ENCODE measurements around the gene KERA. TPM values are rescaled to one million over a fixed set of nuclear protein-coding genes. Genes with fewer than 3 reads are reported as not detected.

KERA gene
- total and polyA plus RNA-seq, 9 of the 15 experiments (the other 6 are each of a cell fraction or from before 2014, with no cell fraction given), result not detected

DNA sequence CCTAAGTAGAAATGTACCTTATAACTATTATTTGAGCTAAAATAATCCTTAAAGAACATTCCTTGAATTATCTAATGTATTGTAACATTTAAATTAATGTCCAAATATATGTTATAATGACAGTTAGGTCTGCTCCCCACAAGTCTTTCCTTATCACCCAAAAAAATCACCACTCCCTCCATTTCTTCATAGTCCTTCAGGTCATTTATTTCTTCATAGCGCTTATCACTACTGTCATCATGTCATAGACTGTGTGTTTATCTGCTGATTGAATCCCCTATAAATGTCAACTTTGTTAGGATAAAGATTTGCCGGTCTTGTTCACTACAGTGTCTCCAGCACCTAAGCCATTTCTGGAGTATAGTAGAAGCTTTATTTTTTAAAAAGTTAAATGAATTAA lies 41.5 kb upstream of the KERA start:
- ChIA-PET CTCF (ENCODE audit: low intra/inter-chr PET ratio) (no interaction called here), POLR2A (no interaction called here)
- intact Hi-C loops (cut with micrococcal nuclease) (no loop called here), in situ Hi-C loops (cut with MboI) (no loop called here)
- no TSS peak for BruUV-seq (replicated peaks)
- Histone ChIP-seq H4K20me1 (replicated peaks; ENCODE audit: control insufficient read depth, insufficient read depth, low read length) (no peaks in the 10 kb centered on the region), H3K27ac (ENCODE audit: extremely low read depth, low read depth, low read length) (no peak overlapping the region), H3K27me3 (ENCODE audit: control insufficient read depth in 2 of 2, insufficient read depth in 2 of 2, low read length in 2 of 2) (no peaks in the 10 kb centered on the region), H3K4me3 (no peak overlapping the region), H3K9me1 (ENCODE audit: control insufficient read depth, insufficient read depth, low read length) (no peaks in the 10 kb centered on the region), H3K9ac (ENCODE audit: insufficient read depth in 1 of 2, low read depth in 2 of 2, low read length in 2 of 2) (no peak overlapping the region), H3K9me3 (replicated peaks; ENCODE audit: control insufficient read depth, insufficient read depth, low read depth, low read length) (no peaks in the 10 kb centered on the region), H3K36me3 (ENCODE audit: control insufficient read depth, insufficient read depth, low read length) (no peaks in the 10 kb centered on the region), H3K4me1 (replicated peaks in 1 of 2; ENCODE audit: control insufficient read depth in 2 of 2, insufficient read depth in 2 of 2, low read length in 2 of 2) (no peaks in the 10 kb centered on the region), H3K79me2 (ENCODE audit: control insufficient read depth, insufficient read depth, low read length) (no peaks in the 10 kb centered on the region), H3K4me2 (ENCODE audit: insufficient read depth, low read length) (no peak overlapping the region), H2AFZ (ENCODE audit: low read depth, low read length) (no peak overlapping the region)
- 0% methylated on average over 2 of the region's 2 CpGs for WGBS (ENCODE audit: insufficient coverage, low coverage, missing lambda C conversion rate)
- no peak for ATAC-seq
- no peak for TF ChIP-seq NCOA6 (IDR thresholded peaks at IDR 0.05)
- no peak for TF ChIP-seq DPF2 (IDR thresholded peaks at IDR 0.05)
- TF ChIP-seq HSF4 (CRISPR knock-in tag; IDR thresholded peaks at IDR 0.05; ENCODE audit: borderline replicate concordance), result no peak
- no peak for TF ChIP-seq DMBX1 (CRISPR knock-in tag; IDR thresholded peaks at IDR 0.05; ENCODE audit: borderline replicate concordance)
- TF ChIP-seq HDAC1 (IDR thresholded peaks at IDR 0.05), result no peak
- DNase-seq (ENCODE audit: extremely low read depth in 1 of 4, low spot score in 3 of 4), result no peak
- FAIRE-seq, result no peak

DNA sequence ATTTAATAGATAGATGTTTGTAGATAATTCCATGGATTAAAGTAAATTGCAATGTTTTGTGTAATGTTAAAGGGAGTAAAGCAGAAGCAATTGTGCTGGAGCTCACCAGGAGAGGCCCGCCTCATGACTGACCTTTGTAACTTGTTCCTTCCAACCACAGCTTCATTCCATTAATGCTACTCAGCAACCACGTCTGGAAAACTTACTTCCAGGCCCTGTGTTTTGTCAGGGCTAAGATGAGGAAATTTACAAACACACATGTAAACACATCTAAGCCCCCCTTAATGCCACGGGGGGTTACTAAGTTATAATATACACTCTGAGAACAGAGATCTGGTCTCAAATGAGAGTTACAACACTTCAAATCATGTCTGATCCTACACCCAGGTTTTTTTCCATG lies 41.1 kb upstream of the KERA start:
- intact Hi-C loops (cut with micrococcal nuclease) (no loop called here), in situ Hi-C loops (cut with MboI) (no loop called here)
- FAIRE-seq (no peak), DNase-seq (ENCODE audit: extremely low read depth in 1 of 4, low spot score in 3 of 4) (no peak), ATAC-seq (no peak)
- Histone ChIP-seq H4K20me1 (replicated peaks; ENCODE audit: control insufficient read depth, insufficient read depth, low read length) (no peaks in the 10 kb centered on the region), H3K4me2 (ENCODE audit: insufficient read depth, low read length) (no peak overlapping the region), H3K27me3 (ENCODE audit: control insufficient read depth in 2 of 2, insufficient read depth in 2 of 2, low read length in 2 of 2) (no peaks in the 10 kb centered on the region), H2AFZ (ENCODE audit: low read depth, low read length) (no peak overlapping the region), H3K27ac (ENCODE audit: extremely low read depth, low read depth, low read length) (no peak overlapping the region), H3K4me3 (no peak overlapping the region), H3K9me3 (replicated peaks; ENCODE audit: control insufficient read depth, insufficient read depth, low read depth, low read length) (no peaks in the 10 kb centered on the region), H3K36me3 (ENCODE audit: control insufficient read depth, insufficient read depth, low read length) (no peaks in the 10 kb centered on the region), H3K79me2 (ENCODE audit: control insufficient read depth, insufficient read depth, low read length) (no peaks in the 10 kb centered on the region), H3K9me1 (ENCODE audit: control insufficient read depth, insufficient read depth, low read length) (no peaks in the 10 kb centered on the region), H3K4me1 (replicated peaks in 1 of 2; ENCODE audit: control insufficient read depth in 2 of 2, insufficient read depth in 2 of 2, low read length in 2 of 2) (no peaks in the 10 kb centered on the region), H3K9ac (ENCODE audit: insufficient read depth in 1 of 2, low read depth in 2 of 2, low read length in 2 of 2) (no peak overlapping the region)
- BruUV-seq (replicated peaks), result no TSS peak
- TF ChIP-seq MAFF (IDR thresholded peaks at IDR 0.05; ENCODE audit: low read length), result no peak
- TF ChIP-seq RBM15 (IDR thresholded peaks at IDR 0.05; ENCODE audit: insufficient read depth, low read length), result no peak
- TF ChIP-seq, protein P1, sequence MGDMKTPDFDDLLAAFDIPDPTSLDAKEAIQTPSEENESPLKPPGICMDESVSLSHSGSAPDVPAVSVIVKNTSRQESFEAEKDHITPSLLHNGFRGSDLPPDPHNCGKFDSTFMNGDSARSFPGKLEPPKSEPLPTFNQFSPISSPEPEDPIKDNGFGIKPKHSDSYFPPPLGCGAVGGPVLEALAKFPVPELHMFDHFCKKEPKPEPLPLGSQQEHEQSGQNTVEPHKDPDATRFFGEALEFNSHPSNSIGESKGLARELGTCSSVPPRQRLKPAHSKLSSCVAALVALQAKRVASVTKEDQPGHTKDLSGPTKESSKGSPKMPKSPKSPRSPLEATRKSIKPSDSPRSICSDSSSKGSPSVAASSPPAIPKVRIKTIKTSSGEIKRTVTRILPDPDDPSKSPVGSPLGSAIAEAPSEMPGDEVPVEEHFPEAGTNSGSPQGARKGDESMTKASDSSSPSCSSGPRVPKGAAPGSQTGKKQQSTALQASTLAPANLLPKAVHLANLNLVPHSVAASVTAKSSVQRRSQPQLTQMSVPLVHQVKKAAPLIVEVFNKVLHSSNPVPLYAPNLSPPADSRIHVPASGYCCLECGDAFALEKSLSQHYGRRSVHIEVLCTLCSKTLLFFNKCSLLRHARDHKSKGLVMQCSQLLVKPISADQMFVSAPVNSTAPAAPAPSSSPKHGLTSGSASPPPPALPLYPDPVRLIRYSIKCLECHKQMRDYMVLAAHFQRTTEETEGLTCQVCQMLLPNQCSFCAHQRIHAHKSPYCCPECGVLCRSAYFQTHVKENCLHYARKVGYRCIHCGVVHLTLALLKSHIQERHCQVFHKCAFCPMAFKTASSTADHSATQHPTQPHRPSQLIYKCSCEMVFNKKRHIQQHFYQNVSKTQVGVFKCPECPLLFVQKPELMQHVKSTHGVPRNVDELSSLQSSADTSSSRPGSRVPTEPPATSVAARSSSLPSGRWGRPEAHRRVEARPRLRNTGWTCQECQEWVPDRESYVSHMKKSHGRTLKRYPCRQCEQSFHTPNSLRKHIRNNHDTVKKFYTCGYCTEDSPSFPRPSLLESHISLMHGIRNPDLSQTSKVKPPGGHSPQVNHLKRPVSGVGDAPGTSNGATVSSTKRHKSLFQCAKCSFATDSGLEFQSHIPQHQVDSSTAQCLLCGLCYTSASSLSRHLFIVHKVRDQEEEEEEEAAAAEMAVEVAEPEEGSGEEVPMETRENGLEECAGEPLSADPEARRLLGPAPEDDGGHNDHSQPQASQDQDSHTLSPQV (IDR thresholded peaks at IDR 0.05), result no peak
- TF ChIP-seq MYBL2 (IDR thresholded peaks at IDR 0.05; ENCODE audit: low read depth), result no peak
- TF ChIP-seq MYBL2 (CRISPR knock-in tag; IDR thresholded peaks at IDR 0.05; ENCODE audit: borderline replicate concordance), result no peak
- 0% methylated on average over 3 of the region's 3 CpGs for WGBS (ENCODE audit: insufficient coverage, low coverage, missing lambda C conversion rate)
- ChIA-PET CTCF (ENCODE audit: low intra/inter-chr PET ratio) (no interaction called here), POLR2A (no interaction called here)
